Ecto neural progenitor cell (in vitro differentiated cells): ENCODE results near the gene UBE2L5.

Experiments
- DNase-seq: peaks from one replicate; pipeline ENCODE4 v3.0.0-alpha.2; 2018; ENCODE audit warnings: low spot score

UBE2L5 gene

GRCh38 chr13:30406779-30407416 lies 15.4 kb upstream of the UBE2L5 start:
- DNase-seq: no peak

DNA sequence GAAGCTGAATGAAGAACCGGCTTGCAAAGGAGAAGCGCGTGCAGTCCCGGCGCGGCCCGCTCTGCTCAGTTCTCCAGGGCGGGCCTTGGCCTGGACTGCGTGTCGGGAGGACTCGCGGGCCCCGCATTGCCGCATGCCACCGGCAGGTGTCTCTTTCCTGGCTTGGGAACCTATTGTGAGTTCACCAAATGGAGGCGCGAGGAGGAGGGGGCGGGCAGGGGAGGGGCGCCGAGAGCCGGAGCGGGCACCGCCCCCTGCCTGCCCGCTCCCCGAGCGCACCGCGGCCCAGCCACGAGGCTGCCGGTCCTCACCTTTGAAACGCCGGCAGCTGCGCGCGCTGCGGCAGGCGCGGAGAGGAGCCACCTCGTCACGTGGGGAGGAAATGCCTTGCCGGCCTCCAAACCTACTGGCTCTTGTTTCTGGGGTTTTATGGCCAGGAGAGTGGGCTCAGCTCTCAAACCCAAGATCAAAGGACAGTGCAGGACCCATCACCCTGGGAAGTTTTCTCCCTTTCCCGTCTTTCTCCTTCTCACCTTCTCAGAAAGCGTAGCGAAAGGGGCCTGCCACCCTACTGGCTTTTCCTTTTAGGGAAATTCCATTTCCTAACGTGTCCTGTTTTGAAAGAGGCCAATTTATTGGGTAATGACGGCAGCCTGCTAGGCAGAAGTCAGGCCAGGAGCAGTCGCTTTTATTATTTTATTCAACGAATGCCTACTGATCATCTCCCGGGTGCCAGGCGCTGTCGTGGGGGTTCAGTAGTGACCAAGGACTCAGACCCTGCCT lies 13.8 kb upstream of the UBE2L5 start:
- peak; percentile 96 for DNase-seq

GRCh38 chr13:30409886-30410704 lies 12.2 kb upstream of the UBE2L5 start:
- no peak for DNase-seq

- DNase-seq: no peak
Observed at GRCh38 chr13:30410705-30411125, 11.6 kb upstream of the UBE2L5 start.

- no peak for DNase-seq
Observed at GRCh38 chr13:30412346-30412745, 9.9 kb upstream of the UBE2L5 start.

DNA sequence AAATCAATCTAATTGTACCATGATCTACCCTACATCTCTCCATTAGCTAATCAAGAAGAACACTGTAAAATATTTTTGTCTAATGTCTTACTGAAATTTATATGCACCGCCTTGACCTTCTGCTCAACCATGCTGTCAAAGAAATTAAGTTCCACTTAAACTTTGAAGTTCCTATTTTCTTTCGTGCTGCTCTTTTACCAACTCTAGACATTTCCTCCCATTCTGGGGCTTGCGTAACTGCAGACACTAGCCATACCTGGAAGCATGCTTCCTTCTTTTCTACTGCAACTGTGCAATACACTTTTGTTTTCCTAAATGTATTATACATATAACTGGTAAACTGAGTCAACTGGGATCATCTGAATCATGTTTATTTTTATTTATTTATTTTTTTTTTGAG lies 8.5 kb upstream of the UBE2L5 start:
- DNase-seq: no peak

- no peak for DNase-seq
Observed at GRCh38 chr13:30415430-30416030, 6.8 kb upstream of the UBE2L5 start.

DNA sequence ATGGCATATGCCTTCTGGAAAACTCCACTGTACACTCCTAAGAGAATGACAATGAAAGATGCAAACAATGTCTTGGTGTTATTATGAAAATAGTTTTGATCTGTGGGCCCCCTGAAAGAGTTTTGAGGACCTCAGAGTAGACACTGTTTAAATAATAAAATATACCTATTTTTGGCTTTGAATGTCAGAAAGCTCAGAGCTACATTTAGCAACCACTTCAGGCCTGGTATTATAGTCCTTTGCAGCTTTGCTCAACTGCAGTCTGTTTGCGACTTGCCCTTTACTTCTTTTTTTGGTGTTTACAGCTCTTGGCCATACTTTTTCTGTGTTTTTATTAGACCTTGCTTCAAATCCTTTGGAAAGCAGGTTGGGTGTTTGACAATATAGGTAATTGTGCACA lies 5.8 kb upstream of the UBE2L5 start:
- no peak for DNase-seq

DNA sequence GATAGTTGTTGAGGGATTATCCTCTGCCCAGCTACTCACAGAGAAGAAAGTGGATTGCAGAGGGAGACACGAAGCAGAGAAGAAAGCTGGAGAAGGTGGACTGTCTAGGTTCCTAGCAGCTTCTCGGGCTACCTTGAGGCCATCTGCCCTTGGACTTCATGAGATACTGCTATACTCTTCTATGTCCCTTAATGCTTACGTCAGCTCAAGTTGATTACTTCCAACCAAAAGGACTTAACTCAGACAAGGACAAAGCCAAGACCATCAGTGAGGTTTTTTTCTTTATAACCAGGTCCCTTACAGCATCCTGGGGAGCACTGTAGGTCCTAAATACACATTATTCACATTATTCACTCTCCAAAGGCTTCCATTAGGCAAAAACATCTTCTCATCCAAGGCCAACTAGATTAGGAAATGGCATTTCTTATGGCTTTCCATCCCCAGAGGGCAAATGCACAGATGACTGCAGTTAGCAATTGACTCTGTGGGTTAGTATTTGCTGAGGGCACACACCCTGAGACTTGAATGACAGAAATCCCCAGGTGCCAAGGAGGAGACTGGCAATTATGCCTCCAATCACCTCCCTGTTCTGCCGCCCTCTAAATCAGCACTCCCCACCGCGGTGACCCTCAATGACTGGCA lies 4.1 kb upstream of the UBE2L5 start:
- no peak for DNase-seq

DNA sequence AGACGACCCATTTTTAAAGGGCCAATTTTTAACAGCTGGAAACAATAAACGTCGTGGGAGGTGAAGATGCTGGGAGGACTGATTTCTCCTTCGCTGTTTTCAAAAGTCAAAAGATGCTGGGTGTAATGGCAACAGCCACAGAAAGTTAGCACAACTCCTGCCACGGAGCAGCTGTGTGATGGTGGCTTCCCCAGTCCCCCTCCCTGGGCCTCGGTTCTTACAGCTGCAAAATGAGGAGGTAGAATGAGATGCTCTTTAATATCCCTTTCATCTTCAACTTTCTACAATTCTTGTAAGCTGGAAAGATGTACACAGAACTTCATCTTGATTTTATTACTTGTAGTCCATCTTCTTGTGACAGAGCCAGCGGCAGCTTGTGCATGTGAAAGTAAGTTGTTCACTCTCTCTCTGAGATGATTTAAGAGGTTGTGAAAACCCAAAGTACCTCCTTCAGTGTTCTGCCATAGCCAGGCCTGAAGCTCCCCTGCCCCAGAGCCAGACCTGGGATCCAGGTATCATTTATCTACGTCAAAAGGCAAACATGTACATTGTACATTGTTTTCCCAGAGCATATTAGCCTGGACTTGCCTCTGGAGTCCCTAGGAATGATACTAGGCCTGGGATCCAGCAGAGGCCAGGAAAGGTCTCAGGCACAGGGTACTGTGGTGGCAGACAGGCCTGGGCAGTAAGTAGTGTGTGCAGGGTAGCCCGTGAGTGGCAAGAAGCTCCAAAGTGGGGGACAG lies 3.4 kb upstream of the UBE2L5 start:
- DNase-seq: no peak

DNA sequence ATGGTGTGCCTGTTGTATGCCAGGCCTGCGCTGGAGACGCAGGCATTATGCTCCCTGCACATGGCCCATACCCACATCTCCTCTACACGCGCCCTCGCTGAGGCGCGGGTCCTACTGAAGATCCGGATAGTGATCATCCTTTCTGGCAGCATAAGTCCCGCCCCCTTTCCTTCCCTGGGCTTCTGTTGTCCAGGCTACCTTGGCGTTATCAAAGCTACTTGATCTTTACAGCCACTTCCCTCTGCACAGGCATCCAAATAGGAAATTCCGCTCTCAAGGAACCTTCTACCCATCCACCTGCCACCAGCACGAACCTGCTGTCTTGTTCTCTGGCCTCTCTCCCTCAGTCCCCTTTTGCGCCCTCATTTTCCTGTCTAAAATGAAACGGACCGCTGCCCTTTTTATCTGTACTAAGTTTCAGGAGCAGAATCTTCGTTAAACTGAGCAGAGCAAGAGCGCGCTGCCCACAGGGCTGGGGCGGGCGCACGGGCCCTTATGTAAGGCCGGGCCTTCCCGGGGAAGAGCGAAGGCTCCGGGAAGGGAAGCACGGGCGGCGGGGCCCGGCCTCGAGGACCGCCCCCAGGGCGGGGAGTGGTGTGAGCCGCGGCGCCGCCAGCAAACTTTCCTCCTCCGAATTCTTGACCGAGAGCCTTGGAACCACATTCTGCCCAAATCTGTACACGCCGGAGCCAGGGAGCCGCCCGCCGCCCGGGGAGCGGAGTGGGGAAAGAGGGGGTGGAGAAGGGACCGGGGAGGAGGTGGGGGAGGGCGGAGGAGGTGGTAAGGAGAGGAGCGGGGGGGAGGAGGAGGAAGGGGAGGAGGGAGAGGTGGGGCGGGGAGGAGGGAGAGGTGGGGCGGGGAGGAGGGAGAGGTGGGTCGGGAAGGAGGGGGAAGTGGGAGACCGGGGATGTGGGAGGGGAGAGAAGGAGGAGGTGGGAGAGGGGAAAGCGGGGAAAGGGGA lies 920 bp upstream of the UBE2L5 start:
- DNase-seq: peak; percentile 85

- DNase-seq: no peak
Observed at GRCh38 chr13:30423891-30424290, 1.6 kb downstream of the UBE2L5 start.

DNA sequence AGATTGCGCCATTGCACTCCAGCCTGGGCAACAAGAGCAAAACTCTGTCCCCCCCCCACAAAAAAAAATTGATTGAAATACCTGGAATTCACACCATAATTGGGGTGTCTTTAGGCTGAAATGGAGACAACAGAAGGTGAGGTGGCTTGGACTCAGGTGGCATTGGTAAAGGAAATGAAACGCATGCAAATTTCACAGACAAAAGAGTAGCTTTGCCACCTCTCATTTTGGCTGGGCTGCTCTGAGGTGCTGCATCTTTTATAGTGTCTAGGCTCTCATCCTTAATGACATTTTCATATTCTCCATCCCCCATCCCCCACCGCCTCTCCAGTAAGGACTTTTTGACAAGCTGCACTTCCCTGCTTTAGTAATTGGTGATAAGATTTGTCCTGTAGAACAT lies 6.9 kb downstream of the UBE2L5 start:
- DNase-seq: no peak

DNA sequence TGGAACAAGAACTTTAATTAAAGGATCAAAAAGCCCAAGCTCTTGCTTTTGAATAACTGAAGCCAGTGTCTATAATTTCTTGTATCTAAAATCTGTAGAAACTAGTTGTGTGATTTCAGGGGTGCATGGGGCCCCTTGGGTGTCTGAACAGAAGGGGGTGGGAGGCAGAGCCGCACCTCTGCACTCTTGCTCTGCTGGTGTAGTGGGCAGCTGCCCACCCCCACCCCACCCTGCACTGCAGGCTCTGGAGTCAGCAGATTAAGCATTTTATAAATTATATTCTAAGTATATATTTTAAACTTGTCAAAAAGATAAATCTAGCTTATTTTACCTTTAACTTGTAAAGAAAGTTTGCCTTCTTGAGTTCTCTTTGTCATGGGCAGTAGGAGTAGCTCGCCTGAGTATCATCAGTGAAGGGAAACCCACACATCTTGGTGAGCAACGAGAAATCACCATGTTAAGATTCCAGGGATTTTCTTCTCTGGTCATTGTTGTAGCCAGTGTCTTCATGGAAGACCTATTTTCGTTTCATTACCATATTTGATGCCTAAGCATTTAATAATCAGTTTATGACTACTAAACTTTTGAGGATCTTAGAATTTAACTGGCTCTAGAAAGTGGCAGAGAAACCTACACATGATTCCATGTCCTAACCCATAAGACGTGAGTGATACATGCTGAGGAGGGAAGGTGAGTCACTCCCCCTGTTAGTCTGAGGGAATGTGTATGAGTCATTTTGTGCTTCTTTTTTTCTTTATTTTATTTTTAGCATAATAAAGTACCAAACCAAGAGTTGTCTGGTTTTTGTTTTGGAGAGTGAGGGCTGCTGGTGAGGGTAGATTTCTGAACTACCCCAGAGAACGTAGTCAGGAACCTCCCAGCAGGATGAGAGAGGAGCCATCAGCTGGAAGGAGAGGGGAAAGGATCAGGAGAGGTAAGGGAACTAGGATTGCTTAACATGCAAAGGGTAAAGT lies 7.7 kb downstream of the UBE2L5 start:
- no peak for DNase-seq

- DNase-seq: no peak
Observed at GRCh38 chr13:30431269-30431940, 9.1 kb downstream of the UBE2L5 start.

DNA sequence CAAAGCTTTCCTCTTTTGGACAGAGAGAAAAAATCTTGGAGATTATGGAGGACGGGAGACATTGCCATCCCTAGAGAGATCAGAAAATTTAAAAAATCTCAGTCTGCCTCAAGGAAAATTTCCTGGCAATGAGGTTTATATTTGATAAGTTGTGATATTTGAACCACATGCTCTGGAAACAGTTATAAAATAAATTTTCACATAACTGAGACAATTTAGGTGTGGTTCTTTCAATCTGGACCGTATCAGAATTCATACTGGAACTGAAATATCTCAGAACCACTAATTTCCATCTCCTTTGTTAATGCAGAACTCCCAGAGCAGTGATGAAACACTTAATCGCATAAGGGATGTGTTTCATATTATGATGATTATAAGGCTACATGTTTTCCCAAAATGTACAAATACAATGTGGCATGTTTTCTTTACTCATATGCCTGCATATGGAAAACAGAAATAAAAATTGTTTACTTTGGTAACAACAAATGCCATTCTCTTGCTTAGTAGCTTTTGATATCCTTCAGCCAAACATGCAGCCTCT lies 13.7 kb downstream of the UBE2L5 start:
- DNase-seq: no peak

DNA sequence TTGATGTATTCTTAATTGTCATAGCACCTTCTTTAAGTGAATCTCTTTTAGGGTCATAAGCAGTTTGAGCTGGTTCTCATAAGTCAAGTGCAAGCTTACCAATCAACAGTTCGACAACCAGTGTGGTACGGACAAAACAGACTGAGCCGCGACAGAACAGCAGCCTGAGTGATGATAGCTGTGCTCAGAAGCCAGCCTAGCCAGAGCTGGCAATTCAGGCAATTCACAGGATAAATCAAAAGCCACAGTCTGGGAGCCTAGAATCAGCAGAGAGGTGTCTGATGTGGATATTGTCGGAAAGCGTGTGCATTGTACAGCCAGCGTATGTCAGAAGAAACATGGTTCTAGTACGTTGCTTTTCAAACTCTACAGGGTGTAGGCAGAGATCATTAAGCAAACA lies 14.9 kb downstream of the UBE2L5 start:
- no peak for DNase-seq

- no peak for DNase-seq
Observed at GRCh38 chr13:30438286-30438685, 16.0 kb downstream of the UBE2L5 start.
